Right lobe of liver (tissue), 4 donors: ENCODE results near the gene IL17C.

Experiments used
- POLR2A ChIP-seq: fragments of 450-650 bp; IDR thresholded peaks from one replicate; pipeline ENCODE4 v1.6.1; 2017; ENCODE audit warnings: antibody characterized with exemption, mild to moderate bottlenecking
- TF ChIP-seq, protein P1 (sequence below), 4 donors: fragments of 200-600 bp in 3 of 4; fragments of 450-650 bp in 1 of 4; IDR thresholded peaks; one replicate each; pipeline versions ENCODE4 v1.5.1 to v1.8.0; 2016 to 2022; ENCODE audit warnings: antibody characterized with exemption in 4 of 4, mild to moderate bottlenecking in 2 of 4
- donor health status: DM: no; HTN: no; CAD: no.
- donor health status: DM: no; HTN: no; CAD: no.
- donor health status: DM: no; HTN: yes; CAD: no.

DNA sequence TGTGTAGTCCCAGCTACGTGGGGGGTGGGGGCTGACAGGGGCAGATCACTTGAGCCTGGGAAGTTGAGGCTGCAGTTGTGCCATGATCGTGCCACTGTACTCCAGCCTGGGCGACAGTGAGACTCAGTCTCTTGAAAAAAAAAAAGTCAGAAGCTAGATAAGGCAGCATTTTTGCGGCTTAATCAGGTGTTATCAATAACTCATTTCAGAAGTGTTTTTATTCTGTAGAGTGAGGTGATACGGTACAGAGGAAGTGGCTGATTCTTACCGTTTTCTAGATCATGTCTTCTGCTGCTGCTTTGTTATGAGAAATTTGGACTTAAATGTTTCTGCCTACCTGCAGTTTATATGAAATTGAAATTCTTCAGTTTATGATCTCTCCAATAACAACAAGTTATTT, 49.6 kb upstream of the IL17C start:
- TF ChIP-seq, protein P1, sequence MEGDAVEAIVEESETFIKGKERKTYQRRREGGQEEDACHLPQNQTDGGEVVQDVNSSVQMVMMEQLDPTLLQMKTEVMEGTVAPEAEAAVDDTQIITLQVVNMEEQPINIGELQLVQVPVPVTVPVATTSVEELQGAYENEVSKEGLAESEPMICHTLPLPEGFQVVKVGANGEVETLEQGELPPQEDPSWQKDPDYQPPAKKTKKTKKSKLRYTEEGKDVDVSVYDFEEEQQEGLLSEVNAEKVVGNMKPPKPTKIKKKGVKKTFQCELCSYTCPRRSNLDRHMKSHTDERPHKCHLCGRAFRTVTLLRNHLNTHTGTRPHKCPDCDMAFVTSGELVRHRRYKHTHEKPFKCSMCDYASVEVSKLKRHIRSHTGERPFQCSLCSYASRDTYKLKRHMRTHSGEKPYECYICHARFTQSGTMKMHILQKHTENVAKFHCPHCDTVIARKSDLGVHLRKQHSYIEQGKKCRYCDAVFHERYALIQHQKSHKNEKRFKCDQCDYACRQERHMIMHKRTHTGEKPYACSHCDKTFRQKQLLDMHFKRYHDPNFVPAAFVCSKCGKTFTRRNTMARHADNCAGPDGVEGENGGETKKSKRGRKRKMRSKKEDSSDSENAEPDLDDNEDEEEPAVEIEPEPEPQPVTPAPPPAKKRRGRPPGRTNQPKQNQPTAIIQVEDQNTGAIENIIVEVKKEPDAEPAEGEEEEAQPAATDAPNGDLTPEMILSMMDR (IDR thresholded peaks at IDR 0.05): no peak
- no peak for TF ChIP-seq POLR2A
